GM13976 (cell line): ENCODE data around the gene CHCHD4.

Experiments
- DNase-seq: peaks from one replicate; pipeline ENCODE4 v3.0.0; 2012; ENCODE audit warnings: low spot score
- in situ Hi-C: fragments of 300-500 bp; cut with MboI; formaldehyde crosslinking; loops from one replicate; pipeline ENCODE4 v1.12.0; 2022; ENCODE audit warnings: low sequenced_read_pairs, mixed read lengths, inconsistent platforms; ENCODE audit not compliant: unreplicated experiment
- TF ChIP-seq, protein P1 (sequence below): IDR thresholded peaks from 2 replicates; pipeline ENCODE4 v1.5.1; 2012; ENCODE audit warnings: borderline replicate concordance, mild to moderate bottlenecking; ENCODE audit not compliant: insufficient read depth; ENCODE audit errors: extremely low read depth, missing control alignments, control extremely low read depth

Gene CHCHD4

DNA sequence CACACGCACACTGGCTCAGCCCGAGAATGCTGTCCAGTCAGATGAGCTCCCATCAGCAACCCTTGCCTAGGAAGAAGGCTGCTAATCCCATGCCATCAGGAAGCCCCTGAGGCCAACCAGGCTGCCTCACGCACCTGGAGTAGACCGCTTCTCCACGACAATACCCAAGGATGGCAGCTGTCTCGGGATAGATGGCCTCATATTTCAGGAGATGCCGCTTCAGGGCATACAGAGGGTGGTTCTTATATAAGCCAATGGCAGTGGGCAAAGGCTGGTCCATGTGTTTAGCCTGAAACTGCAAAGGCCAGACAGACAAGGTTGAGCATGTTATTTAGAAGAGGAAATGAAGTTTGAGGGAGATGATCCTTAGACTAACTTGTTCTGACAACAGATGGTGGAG is 31.5 kb upstream of the CHCHD4 start:
- TF ChIP-seq, protein P1, sequence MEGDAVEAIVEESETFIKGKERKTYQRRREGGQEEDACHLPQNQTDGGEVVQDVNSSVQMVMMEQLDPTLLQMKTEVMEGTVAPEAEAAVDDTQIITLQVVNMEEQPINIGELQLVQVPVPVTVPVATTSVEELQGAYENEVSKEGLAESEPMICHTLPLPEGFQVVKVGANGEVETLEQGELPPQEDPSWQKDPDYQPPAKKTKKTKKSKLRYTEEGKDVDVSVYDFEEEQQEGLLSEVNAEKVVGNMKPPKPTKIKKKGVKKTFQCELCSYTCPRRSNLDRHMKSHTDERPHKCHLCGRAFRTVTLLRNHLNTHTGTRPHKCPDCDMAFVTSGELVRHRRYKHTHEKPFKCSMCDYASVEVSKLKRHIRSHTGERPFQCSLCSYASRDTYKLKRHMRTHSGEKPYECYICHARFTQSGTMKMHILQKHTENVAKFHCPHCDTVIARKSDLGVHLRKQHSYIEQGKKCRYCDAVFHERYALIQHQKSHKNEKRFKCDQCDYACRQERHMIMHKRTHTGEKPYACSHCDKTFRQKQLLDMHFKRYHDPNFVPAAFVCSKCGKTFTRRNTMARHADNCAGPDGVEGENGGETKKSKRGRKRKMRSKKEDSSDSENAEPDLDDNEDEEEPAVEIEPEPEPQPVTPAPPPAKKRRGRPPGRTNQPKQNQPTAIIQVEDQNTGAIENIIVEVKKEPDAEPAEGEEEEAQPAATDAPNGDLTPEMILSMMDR, result no peak
- no peak for DNase-seq
- in situ Hi-C loops, result no loop called here

GRCh38 chr3:14154895-14155440 is 30.3 kb upstream of the CHCHD4 start:
- no peak for DNase-seq
- in situ Hi-C loops, result no loop called here
- TF ChIP-seq, protein P1, result no peak

- in situ Hi-C loops, result no loop called here
- no peak for DNase-seq
- TF ChIP-seq, protein P1, result no peak
Measured at GRCh38 chr3:14154276-14154675, 29.6 kb upstream of the CHCHD4 start.

- in situ Hi-C loops, result no loop called here
- TF ChIP-seq, protein P1, result no peak
- no peak for DNase-seq
Measured at GRCh38 chr3:14153663-14154062, 29.0 kb upstream of the CHCHD4 start.

GRCh38 chr3:14152963-14153355 is 28.3 kb upstream of the CHCHD4 start:
- in situ Hi-C loops, result no loop called here
- DNase-seq, result no peak
- TF ChIP-seq, protein P1, result no peak

GRCh38 chr3:14152233-14152962 is 27.7 kb upstream of the CHCHD4 start:
- TF ChIP-seq, protein P1, result no peak
- DNase-seq, result no peak
- in situ Hi-C loops, result no loop called here
